ENCODE measurements around the gene SHISAL1.

Gene SHISAL1

DNA sequence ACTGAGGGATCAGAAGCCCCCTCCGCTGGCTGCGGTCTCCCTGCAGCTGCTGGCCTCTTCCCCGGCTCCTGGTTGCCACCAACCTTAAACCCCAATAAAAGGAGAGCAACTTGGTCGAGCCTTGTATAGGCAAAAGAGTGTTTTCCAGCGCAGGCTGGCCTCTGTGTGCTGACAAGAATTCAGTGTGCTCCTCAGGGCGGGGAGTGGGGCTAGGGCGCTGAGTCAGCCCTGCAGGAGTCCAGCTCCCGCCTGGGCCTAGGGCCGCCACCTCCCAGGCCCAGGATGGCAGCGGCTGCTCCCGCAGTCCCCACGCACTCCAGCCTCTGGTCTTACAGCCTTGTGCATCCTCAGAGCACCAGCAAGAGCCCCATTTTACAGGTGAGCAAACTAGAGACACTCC, at the start of gene SHISAL1:
Gene SHISAL1 (minus strand): TSS at position 186 of the 400 bp plus-strand sequence. CDS start 12,006 bp downstream, outside the sequence.
- no peak for DNase-seq (ENCODE audit: extremely low read depth in 1 of 2, low read depth in 1 of 2)

DNA sequence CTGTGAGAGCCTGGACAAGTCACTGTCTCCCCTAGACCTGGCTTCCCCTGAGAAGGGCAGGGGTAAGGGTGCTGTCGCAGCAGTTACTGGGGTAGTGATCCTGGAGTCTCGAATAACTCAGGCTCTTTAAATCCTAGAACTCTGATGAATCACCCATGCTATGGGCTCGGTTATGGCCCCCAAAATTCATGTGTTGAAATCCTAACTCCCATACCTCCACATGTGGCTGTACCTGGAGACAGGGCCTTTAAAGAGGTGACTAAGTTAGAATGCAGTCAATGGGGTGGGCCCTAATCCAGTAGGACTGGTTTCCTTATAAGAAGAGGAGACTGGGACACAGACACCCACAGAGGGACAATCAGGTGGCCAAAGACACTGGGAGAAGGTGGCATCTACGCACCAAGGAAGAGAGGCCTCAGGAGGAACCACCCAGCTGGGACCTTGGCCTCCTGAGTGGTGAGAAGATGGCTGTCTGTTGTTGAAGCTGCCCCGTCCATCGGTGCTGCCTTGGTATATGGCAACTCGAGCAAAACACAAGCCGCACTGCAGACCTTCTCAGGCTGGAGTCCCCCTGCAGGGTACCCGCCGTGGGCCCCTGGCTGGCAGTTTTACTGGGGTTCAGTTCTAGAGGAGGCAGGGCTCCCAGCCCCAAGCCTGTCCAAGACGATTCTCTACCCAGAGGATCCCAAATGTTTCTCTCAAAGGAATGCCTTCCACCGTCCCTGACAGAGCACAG, 48.8 kb upstream of the SHISAL1 start:
- no peak for DNase-seq (ENCODE audit: extremely low read depth in 1 of 2, low read depth in 1 of 2)

GRCh38 chr22:44360668-44361381, 48.1 kb upstream of the SHISAL1 start:
- DNase-seq (ENCODE audit: extremely low read depth in 1 of 2, low read depth in 1 of 2), result no peak

DNA sequence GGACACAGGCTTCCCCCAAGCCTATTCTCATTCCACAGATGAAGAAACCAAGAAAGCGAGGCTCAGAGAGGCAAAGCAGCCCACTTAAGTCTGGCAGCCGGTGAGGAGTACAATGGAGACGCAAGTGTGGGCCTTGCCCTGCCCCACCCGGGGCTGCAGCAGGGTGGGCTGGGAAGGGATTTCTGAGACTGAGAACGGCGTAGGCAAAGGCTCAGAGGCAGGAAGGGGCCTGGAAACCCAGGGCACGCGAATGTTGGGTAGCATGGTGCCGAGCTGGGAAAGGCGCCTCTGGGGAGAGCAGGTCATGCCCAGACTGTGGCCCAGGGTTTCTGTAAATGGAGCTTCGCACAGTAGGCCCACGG, 47.5 kb upstream of the SHISAL1 start:
- DNase-seq (ENCODE audit: extremely low read depth in 1 of 2, low read depth in 1 of 2), result no peak

- no peak for DNase-seq (ENCODE audit: extremely low read depth in 1 of 2, low read depth in 1 of 2)
These were observed 46.9 kb upstream of the SHISAL1 start for GRCh38 chr22:44359496-44360110.

- no peak for DNase-seq (ENCODE audit: extremely low read depth in 1 of 2, low read depth in 1 of 2)
These were observed 46.1 kb upstream of the SHISAL1 start for GRCh38 chr22:44358709-44359440.

GRCh38 chr22:44357966-44358465, 45.3 kb upstream of the SHISAL1 start:
- no peak for DNase-seq (ENCODE audit: extremely low read depth in 1 of 2, low read depth in 1 of 2)

DNA sequence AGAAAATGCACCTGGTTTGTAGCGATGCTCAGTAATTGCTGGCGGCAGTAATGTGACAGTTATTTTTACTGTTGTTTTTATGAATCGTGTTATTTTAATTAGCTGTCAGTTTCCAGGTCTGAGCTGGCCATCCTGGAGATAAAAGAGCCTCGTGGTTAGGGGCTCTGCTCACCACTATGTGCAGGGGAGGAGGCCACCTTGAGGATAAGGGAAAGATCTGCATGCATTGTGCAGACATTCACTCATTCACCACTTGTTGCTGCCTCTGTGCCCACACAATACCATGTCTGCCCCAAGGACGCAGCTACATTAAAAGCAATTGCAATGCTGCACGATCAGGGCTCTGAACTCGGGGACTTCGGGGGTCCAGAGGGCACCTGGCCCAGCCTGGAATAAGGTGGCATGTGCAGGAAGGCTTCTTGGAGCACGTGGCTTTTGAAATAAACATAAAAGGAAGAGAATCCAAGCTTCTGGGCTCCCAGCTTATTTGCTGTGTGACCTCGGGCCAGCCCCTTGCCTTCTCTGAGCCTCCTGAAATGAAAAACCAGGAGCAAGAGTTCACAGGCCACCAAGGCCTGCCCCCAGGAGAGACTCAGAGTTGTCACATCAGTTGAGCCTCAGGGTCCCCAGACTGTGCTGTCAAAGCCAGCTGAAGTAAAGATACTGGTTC, 44.7 kb upstream of the SHISAL1 start:
- DNase-seq (ENCODE audit: extremely low read depth in 1 of 2, low read depth in 1 of 2), result no peak

GRCh38 chr22:44355716-44356070, 42.9 kb upstream of the SHISAL1 start:
- DNase-seq (ENCODE audit: extremely low read depth in 1 of 2, low read depth in 1 of 2), result no peak

DNA sequence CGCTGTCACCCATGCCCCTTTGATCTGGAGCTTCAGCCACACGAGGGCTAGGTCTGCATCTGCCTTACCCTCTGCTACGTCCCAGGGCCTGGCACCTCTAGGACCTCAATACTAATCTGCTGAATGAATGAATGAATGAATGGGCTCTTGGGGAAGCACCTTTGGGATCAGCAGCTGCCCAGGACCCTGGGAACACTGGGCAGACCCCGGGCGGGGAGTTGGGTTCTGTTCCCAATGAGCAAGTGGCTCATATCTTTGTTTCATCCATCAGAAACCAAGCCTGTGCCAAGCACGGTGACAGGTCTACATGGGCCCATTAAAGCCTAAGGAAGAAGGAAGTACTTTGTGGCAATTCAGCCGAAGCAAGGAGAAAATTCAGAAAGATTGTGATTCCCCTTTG, 41.5 kb upstream of the SHISAL1 start:
- DNase-seq (ENCODE audit: extremely low read depth in 1 of 2, low read depth in 1 of 2), result no peak

GRCh38 chr22:44353041-44353440, 40.3 kb upstream of the SHISAL1 start:
- no peak for DNase-seq (ENCODE audit: extremely low read depth in 1 of 2, low read depth in 1 of 2)

DNA sequence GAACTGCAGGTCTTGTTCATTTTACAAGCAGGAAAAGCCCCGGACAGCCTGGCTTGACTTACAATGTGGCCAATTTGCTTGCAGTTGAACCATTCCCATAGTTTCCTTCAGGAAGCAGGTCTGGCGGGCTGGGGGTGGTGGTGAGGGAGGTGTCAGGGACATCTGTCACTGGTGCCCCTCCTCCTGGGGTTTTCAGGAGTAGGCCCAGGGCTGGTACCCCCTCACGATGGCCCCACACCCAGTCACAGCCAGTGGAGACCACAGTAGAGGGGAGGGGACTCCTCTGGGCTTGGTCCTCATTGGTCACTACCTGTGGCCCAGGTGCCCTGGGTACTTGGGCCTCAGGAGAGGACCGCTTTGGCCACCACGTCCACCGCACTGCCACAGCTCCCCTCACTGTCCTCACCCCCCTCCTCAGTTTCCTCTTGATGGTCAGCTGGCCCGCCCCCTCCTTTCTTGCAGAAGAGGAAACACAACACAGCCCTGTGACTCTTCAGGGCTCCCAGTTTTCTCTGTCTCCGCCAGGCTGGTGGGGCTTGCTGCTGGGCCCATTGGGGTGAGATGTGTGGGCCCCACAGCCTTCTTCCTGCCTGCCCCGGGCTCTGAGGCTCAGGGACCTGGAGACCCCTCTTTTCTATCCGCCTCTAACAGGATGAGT, 39.8 kb upstream of the SHISAL1 start:
- DNase-seq (ENCODE audit: extremely low read depth in 1 of 2, low read depth in 1 of 2), result no peak

GRCh38 chr22:44351685-44352377, 39.1 kb upstream of the SHISAL1 start:
- DNase-seq (ENCODE audit: extremely low read depth in 1 of 2, low read depth in 1 of 2), result no peak

DNA sequence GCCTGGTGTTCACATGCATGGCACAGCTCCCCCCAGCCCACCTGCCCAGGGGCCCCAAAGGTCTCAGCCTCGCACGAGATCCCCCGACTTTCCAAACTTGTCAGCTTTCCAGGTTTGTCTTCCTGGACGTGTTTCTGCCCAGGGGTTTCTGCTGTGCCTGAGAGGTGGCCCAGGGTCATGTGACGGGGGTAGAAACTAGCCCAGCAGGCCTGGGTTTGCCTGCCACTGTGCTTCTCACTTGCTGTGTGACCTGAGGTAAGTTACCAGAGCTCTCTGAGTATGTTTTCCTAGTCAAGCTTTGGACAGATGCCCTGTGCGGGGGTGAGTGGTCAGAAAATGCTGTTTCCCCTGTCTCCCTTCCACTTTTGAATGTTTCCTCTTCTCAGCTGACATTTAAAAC, 38.3 kb upstream of the SHISAL1 start:
- no peak for DNase-seq (ENCODE audit: extremely low read depth in 1 of 2, low read depth in 1 of 2)

- DNase-seq (ENCODE audit: extremely low read depth in 1 of 2, low read depth in 1 of 2), result no peak
These were observed 36.8 kb upstream of the SHISAL1 start for GRCh38 chr22:44349594-44349993.

GRCh38 chr22:44348971-44349560, 36.3 kb upstream of the SHISAL1 start:
- no peak for DNase-seq (ENCODE audit: extremely low read depth in 1 of 2, low read depth in 1 of 2)

DNA sequence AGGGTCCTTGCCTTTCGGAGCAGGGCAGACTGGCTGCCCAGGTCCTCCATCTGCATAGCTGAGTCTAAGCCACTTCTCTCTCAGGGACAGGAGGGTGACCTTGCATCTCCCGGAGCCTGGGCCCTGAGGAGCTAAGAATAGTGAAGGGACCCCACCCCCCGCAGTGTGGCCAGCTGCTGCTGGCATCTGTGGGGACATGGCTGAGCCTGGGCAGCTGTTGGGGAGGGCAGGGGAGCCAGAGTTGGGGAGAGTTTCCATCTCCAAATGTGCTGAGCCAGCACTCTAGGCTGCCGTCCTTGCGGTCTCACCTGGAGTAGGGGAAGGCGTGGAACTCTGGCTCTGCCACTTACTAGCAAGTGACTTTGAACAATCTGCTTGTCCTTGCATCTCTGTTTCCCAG, 34.8 kb upstream of the SHISAL1 start:
- no peak for DNase-seq (ENCODE audit: extremely low read depth in 1 of 2, low read depth in 1 of 2)

DNA sequence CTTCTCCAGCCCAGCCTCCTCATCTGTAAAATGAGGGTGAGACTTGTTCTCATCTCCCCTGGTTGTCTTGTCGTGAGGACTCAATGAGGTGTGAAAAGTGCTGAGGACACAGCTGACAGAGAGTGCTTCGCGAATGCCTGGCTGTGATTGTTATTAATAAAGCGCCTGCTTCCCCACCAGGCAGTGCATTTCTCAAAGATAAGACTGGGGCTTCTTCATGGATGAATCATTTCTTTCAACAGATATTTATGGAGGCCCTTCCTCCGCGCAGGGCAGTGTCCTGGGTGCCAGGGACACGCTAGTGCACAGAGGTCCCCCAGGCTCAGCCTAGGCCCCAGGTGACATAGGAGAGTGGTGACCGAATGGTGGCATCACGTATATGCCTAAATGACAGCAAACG, 34.3 kb upstream of the SHISAL1 start:
- no peak for DNase-seq (ENCODE audit: extremely low read depth in 1 of 2, low read depth in 1 of 2)

- no peak for DNase-seq (ENCODE audit: extremely low read depth in 1 of 2, low read depth in 1 of 2)
These were observed 33.1 kb upstream of the SHISAL1 start for GRCh38 chr22:44345872-44346271.

All from activated CD8-positive, alpha-beta memory T cell treated with anti-CD3 and anti-CD28 coated beads for 1 hour (primary cell).